TTC549 (cell line): ENCODE results near the gene LPCAT4.
"Not testable (repeated sequence)": the region's sequence is repeated elsewhere in the genome, so short reads cannot be mapped to it uniquely, and the experiment has no call there.

ENCODE experiments used
- FAIRE-seq: peaks from 2 replicates; lab custom pipeline; 2012; peaks lifted over from hg19 to GRCh38; lab: Jason Lieb, UNC

Gene LPCAT4

GRCh38 chr15:34367101-34368081 lies at the start of gene LPCAT4:
Gene LPCAT4 (minus strand): TSS chr15:34367196. CDS start chr15:34367100, 96 bp downstream.
- no peak for FAIRE-seq

DNA sequence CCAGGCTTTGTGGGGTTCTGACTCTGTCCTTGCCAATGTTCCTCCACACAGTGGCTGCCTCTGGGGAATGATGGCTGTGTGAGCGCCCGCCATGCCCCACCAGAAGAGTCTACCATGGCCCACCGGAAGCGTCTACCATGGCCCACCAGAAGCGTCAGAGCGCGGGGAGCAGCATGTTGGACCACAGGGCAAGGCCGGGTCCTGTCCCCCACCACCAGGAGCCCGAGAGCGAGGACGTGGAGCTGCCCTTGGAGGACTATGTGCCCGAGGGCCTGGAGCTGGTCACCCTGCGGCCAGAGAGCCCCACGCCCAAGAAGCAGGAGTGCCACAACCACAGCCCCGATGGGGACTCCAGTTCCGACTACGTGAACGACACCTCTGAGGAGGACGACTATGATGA lies 42.5 kb upstream of the LPCAT4 start:
- FAIRE-seq: not testable (repeated sequence)

- not testable (repeated sequence) for FAIRE-seq
These were observed 42.0 kb upstream of the LPCAT4 start for GRCh38 chr15:34408973-34409372.

- not testable (repeated sequence) for FAIRE-seq
These were observed 36.9 kb upstream of the LPCAT4 start for GRCh38 chr15:34403899-34404298.

DNA sequence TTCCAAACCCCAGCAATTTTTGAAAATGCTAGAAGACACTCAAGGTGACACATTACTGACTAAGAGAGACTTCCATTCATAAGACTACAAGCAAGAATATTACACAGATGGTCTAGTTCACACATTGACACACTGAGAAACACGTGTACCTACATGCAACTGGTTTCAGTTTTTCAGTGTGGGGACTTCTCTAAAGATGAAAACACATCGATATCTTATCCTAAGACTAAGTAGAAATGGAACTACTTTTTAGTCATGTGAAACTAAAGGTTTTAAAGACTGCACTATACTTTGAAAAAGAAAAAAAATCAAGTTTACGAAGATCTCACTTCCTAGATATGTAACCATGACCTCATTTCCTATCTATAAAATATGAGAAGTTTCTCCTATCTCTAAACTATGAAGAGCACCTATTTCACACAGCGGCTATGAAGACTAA lies 36.2 kb upstream of the LPCAT4 start:
- FAIRE-seq: not testable (repeated sequence)

- not testable (repeated sequence) for FAIRE-seq
These were observed 30.8 kb upstream of the LPCAT4 start for GRCh38 chr15:34397637-34398259.

DNA sequence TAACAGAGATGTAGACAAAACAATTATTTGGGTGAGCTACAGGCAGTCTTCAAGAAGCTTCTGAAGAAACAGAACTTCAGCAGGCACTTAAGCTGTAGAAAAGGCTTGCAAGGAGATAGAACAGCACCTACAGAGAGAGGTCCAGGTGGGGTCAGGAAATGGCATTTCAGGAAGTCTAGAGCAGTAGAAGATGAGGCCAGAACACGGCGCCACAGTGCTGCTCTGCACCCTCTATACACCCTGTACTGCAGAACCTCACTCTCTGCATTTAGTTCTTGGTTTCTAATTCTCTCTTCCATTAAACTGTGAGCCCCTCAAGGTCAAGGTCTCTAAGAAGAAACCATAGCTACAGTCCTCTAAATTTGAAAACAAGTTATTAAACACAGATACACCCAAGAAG lies 26.0 kb upstream of the LPCAT4 start:
- FAIRE-seq: not testable (repeated sequence)

DNA sequence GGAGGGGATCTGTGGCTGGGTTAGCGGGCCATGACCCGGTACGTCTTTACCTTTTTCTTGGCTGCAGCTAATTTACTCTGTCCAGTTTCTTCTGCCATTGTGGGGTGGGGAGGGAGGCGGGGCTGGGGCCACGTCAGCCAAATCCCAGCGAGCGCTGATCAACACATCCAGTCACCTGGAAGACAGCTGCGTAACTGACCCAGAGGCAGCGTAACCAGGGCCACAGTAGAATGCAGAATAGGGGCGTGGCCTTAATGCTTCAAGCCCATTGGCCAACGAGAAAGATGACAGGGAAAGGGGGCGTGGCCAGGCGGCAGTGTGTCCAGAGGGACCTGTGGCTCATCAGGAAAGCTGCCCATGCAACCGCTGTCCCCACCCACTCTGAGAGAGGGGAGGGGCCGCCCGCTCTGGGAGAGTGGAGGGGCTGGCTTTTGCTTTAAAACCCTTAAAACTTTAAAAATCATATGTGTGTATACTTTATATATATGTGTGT lies 22.6 kb upstream of the LPCAT4 start:
- not testable (repeated sequence) for FAIRE-seq

- not testable (repeated sequence) for FAIRE-seq
These were observed 15.0 kb upstream of the LPCAT4 start for GRCh38 chr15:34381829-34382521.

- not testable (repeated sequence) for FAIRE-seq
These were observed 13.5 kb upstream of the LPCAT4 start for GRCh38 chr15:34380491-34380890.

GRCh38 chr15:34376856-34377255 lies 9.9 kb upstream of the LPCAT4 start:
- no peak for FAIRE-seq

DNA sequence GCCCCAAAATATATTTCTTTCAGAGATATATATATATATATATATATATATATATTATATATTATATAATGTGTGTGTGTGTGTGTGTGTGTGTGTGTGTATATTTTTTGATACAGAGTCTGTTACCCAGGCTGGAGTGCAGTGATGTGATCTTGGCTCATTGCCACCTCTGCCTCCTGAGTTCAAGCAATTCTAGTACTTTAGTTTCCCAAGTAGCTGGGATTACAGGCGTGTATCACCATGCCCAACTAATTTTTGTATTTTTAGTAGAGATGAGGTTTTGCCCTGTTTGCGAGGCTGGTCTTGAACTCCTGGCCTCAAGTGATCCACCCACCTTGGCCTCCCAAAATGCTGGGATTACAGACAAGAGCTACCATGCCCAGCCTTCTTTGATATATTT lies 8.5 kb upstream of the LPCAT4 start:
- FAIRE-seq: not testable (repeated sequence)

- FAIRE-seq: no peak
These were observed 7.8 kb upstream of the LPCAT4 start for GRCh38 chr15:34374816-34375215.

- no peak for FAIRE-seq
These were observed 7.0 kb upstream of the LPCAT4 start for GRCh38 chr15:34373951-34374350.

- FAIRE-seq: no peak
These were observed 3.6 kb upstream of the LPCAT4 start for GRCh38 chr15:34370643-34371042.

DNA sequence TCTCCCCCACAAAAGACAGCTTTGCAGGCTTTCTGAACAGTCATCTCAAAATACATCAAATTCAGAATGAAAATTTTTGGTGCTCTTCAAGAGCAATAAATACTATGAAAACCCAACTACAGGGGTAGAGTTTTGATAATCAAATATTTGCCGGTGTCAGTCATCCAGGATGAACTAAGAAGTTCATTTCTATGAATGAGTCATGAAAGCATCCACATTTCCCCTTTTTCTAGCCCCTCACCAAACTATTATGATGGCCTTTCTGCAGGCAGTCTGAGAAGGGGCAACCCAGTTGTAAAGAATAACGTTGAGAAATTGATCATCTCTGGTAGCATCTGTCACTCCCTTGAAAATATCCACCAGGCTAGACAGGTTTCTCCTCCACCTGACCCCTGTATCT lies 3.1 kb upstream of the LPCAT4 start:
- no peak for FAIRE-seq

GRCh38 chr15:34366271-34367065 lies 528 bp downstream of the LPCAT4 start:
- no peak for FAIRE-seq

- no peak for FAIRE-seq
These were observed 1.2 kb downstream of the LPCAT4 start for GRCh38 chr15:34365836-34366235.

DNA sequence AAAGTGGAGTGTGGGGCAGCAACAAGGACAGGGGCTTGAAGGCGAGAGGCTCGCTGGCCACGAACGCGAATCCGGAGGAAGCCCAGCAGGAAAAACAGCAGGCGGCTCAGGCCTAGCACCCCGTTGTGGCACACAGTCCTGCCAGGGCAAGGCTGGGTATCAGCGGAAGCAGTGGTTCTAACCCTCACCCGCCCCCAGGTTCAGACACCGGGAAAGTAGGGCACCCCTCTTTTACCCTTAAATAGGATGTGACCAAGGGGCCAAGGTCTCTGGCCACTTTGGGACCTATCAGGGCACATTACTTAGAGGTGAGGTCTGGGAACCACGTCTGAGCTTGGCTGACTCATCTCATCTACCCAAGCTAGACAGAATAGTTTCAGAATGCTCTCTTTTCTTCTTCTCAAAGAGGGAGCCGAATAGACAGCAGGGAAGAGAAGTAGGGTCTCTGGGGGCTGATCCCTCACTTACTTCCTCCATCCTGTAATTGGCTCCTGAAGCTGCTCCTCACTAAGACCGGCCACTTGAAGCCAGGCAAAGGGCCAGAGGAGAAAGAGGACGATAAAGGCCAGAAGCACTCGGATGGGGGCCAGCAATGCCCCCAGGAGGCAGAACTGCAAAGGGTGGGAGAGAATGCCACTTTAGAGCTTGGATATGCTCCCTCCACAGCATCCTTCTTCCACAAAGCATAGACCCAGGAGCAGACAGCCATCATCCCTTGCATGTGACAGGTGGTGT lies 1.7 kb downstream of the LPCAT4 start:
- no peak for FAIRE-seq

DNA sequence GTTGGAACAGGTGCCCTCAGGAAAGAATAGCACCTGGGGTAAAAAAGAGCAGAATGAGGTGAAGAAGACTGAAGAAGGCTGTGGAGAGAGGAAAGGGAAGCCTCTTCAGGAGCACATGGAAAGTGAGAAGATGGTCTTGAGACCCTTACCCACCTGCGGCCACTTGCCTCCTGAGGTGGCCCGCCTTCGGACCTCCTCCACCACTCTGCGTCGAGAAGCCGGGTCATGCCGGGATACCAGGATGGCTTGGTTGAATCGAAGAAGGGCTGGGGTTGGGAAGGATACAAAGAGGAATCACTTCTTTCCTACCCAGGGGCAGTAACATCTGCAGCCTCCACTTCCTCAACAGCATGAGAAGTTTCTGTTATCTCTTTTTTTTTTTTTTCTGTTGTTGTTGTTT lies 3.0 kb downstream of the LPCAT4 start:
- no peak for FAIRE-seq
